Activated effector memory CD4-positive, alpha-beta T cell treated with anti-CD3 and anti-CD28 coated beads, Interleukin-2, amount 50 U/mL, for 16 hours (primary cell): ENCODE measurements around the gene PRKD1.
"Not testable (repeated sequence)": the region's sequence is repeated elsewhere in the genome, so short reads cannot be mapped to it uniquely, and the experiment has no call there.

Experiments used
- DNase-seq: peaks from one replicate; pipeline ENCODE4 v3.0.0-alpha.2; 2020

Gene PRKD1

DNA sequence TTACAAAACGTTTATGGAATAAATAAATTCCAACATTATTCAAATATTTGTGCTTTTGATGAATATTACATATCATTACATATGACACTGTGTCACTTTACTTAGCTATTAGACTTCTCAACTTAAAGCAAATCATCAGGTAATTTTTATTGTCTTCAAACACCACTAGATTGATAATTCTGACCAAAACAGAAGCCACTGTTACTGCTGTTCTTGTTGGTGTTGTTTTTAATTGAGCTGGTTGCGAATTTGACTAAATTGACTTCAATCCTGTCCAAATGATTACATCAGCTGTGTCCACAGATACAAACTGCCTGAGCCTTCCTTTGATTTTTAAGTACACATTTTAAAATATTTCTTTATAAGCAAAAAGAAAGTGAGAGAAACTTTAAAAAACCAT is 29.2 kb downstream of the PRKD1 start:
- no peak for DNase-seq

DNA sequence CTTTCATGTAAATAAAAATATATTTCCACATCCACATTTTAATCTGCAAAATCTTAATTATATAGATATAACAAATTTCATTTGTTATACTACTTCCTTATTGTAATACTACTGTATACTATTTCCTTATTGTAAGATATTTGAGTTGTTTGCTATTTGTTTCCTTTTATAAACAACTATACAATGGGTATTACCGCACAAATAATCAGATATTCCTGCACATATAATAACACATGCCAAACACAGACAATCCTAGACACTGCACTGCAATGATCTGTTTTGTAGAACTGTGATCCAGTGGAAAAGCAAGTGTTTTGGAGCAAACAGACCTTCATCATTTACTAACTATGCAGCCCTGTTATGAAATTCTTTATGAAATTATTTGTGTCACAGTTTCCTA is 30.5 kb downstream of the PRKD1 start:
- DNase-seq: no peak

DNA sequence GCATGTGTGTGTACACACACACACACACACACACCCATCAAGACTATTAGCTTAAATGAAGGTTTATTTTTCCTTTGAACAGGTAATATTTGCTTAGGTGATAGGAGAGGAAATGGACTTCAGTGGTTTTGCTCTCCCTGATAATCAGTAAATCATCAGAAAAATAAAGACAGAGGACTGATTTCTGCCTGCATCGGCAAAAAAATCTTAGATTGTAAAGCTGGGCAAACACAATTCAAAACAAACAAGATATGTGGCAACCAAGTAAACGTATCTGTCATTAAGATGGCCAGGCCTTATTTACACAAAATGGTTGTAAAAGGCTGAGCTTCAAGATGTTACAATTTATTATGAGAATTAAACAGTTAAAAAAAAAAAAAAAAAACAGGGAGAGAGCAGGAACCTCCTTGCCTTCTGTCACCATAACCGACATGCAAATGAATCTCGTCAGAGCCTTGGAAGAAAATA is 31.3 kb downstream of the PRKD1 start:
- no peak for DNase-seq

DNA sequence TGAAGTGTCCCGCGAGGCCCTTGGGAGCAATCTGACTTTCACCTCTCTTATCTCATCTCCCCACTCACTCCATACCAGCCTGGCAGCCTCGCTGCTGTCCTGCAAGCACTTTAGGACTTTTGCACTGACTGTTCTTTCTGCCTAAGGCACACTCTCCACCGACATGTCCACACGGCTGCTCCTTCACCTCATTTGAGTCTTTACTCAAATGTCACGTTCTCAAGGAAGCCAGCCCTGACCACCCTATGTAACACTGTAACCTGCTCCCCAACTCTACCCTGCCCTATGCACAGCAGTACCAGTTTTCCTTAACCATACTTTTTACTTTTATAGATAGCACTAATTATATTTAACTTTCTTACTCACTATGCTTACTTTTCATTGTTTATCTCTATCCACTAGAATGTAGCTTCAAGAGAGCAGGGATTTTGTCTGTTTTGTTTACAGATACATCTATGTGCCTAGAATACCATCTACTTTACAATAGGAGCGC is 32.0 kb downstream of the PRKD1 start:
- DNase-seq: no peak

DNA sequence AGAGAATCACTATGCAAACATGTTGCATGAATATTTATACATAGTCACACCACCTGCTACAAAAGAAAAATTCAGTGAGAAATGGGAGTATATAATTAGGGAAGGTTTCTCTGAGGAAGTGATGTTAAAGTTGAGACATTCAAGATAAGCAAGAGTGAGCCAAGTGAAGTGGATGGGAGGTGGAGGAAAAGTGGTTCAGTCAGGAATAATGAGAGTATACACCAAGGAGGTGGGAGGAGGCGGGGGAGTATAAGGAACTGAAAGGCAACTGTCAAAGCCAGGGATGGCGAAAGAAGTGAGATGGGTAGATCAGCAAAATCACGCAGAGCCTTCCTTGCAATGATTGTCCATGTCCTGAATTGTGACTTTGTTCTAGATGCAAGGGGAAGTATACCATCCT is 33.7 kb downstream of the PRKD1 start:
- DNase-seq: no peak

DNA sequence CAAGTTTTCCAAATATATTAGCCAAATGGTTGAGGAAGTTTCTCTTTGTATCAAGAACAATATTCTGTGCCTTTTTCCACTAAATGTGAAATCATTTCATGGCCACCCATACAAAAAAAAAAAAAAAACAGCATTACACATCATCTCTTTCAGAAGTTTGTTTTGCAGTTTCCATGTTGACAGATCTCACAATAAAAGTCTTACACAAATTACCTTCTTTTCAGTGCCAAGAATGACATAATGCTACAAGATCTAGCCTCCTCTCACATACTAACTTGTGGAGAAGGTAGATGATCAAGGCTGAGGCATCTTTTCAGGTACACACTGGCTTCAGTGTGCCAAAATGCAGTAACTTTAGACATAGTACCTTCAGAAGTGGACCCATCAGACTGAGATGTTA is 35.3 kb downstream of the PRKD1 start:
- DNase-seq: no peak

DNA sequence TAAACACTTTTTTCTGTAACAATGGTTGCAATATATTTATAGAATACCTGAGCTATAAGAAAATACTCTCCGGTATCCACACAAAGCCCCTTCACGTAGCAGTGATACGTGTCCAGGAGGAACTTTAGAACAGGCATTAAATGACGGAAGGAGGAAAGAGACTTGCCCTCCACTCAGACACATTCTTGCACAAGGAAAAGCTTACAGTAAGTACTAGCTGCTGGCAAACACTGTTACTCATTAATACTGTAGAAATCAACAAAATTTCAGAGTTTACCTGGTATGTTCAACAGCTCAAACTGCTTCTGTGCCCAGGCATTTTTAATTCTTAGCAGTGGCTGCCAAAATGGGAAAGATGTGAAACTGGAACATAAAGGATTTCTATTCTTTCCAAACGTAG is 41.7 kb downstream of the PRKD1 start:
- DNase-seq: no peak

DNA sequence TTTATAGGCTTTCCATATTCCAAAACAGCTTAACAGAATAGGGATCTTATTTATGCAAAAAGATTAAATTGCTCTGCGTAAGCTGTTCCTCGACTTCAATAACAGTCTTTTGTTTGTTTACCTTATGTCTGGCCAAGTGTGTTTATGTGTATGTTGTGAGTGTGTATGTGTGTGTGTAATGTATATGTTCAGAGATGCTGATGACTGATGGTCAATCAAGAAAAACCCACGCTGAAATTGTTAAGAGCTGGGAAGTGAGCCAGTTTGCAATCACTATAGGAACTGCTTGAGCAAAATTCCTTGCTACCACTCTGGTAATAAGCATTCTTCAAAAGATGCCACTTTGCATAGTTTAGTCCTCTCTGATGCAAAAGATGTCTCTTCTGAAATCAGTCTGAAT is 59.6 kb downstream of the PRKD1 start:
- DNase-seq: no peak

DNA sequence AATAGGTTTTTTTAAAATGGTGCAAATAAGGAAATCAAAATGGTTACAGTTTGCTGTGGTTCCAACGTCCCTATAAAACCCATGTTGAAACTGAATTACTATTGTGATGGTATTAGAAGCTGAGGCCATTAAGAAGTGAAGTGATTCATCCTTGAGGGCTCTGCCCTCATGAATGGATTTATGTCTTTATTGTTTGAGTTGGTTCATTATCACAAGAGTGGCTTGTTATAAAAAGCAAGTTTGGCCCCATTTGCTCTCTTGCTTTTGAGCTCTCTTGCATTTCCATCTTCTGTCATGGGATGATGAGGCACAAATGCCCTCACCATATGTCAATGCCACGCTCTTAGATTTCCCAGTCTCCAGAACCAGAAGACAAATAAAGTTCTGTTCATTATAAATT is 62.3 kb downstream of the PRKD1 start:
- no peak for DNase-seq

DNA sequence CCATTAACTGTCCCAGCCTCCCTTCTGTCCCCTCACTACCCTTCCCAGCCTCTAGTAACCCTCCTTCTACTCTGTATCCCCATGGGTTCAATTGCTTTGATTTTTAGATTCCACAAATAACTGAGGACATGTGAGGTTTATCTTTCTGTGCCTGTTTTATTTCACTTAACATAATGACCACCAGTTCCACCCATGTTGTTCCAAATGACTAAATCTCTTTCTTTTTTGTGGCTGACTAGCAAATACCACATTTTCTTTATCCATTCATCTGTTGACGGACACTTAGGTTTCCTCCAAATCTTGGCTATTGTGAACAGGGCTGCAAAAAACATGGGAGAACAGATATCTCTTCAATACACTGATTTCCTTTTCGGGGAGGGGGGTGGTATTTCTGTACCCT is 65.7 kb downstream of the PRKD1 start:
- no peak for DNase-seq

DNA sequence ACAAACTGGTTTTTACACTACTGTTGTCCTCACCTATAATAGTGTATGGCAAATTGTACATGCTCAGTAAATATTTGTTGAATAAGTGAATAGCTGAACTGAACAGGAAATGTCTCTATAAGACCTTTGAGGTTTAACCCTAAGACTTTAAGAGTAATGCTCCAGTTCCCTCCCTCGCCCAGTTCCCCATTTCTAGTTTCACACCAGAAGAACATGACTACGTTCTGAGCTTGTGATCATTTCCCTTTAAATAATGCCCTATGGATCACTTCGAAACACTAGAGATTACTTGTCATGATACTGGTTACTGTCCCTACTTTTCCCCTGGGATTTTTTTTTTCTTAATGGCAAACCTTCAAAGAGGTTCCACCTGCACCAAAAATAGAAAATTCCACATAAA is 69.3 kb downstream of the PRKD1 start:
- no peak for DNase-seq

DNA sequence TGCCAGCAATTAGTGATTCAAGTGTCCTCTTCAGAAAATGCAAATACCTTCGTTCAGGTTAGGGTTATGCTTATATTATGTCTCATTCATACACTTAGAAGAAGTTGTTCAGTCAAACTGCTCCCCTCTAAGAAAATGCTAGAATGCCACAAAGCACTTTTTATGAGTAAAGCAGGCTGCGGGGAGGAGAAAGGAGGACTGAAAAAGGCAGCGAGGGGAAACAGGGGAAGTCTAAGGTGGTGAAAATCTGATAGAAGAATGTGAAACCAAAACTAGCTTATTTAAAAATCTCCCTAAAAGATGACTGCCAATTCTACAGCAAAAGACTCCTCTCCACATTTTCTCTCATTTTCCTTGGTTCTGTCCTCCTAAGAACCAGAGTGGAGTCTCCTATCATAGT is 70.1 kb downstream of the PRKD1 start:
- DNase-seq: no peak

DNA sequence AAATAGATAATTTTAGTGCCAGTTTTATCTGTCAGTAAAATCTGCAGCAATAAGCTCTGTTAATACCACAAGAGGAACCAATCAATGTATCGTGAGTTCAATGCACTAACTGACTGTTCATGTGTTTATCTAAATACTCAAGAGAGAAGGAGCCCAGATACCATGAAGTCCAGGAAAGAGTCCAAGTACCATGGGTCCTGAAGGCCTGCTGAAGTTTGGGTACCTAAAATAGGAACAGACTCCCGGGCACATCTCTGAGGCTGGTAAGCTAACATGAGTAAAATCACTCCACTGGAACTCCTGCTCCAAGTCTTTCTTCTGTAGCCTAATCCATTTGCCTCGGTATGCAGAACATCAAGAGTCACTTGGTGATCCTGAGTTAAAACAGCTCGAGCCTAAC is 71.1 kb downstream of the PRKD1 start:
- no peak for DNase-seq

DNA sequence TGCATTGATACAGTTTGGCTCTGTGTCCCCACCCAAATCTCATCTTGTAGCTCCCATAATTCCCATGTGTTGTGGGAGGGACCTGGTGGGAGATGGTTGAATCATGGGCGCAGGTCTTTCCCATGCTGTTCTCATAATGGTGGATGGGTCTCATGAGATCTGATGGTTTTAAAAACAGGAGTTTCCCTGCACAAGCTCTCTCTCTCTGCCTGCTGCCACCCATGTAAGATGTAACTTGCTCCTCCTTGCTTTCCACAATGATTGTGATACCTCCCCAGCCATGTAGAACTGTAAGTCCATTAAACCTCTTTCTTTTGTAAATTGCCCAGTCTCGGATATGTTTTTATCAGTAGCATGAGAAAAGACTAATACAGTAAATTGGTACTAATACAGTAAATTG is 74.0 kb downstream of the PRKD1 start:
- DNase-seq: not testable (repeated sequence)

DNA sequence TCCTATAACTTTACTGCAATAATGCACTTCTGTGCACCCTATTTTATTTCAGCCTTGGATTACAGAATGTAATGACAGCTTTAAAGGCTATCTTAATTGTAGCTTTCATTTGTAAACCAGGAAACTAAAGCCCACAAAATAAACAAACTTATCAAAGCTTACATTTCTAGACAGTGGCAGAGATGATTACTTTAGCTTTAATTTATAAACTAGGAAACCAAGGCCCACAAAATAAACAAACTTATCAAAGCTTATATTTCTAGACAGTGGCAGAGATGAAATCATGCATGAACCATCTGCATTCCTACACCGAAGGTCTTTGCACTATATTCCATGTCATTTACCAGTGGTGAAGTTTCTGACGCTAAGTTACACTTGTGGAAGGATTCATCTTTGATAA is 74.4 kb downstream of the PRKD1 start:
- DNase-seq: no peak

DNA sequence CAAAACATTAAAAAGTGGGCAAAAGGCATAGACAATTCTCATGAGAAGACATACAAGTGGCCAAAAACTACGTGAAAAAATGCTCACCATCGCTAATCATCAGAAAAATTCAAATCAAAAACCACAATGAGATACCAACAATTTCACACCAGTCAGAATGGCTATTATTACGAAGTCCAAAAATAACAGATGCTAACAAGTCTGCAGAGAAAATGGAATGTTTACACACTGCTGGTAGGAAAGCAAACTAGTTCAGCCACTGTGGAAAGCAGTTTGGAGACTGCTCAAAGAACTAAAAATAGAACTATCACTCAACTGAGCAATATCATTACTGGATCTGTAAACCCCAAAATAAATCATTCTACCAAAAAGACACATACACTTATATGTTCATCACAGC is 76.2 kb downstream of the PRKD1 start:
- DNase-seq: no peak

DNA sequence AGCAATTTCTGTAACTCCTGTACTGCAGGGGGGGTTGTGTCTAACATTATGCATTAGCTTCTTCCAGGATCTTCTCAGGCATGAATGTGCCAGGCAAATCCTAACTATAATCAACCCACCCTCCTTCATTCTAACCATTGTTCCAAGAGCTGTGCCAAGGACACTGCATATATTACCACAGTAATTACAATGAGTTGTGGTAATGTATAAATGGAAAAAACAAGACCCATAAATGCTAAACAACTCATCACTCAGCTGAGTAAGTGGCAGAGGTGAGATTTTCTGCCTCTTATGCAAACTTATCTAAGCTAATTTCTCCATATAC is 80.6 kb downstream of the PRKD1 start:
- no peak for DNase-seq

DNA sequence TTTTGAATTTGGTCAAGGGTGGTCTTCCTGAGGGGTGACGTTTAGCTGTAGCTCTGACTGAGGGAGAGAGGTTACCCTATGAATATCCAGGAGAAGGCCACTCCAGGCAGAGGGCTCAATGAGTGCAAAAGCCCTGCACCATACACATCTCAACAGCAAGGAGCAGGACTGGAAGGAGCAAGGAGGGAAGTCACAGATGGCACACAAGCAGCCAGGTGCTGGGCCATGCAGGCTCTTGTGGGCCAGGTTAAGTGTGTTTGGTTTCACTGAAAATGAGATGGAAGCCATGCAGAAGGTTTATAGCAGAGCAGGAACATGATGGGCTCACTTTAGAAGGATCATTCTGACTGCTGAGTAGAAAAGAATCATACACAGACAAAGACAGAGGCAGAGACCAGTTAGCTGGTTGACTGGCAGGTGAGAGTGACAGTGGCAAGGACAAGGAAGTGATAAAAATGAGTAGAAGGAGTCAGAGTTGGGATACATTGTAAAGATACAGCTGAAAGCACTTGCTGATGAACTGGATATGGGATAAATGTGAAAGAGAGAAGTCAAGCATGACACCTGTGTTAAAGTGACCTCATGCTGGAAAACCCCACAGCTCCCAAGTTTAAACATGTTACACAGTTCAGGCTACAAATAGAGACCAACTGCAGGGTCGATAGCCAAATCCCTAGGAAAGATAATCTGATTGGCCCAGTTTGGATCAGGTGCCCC is 81.2 kb downstream of the PRKD1 start:
- no peak for DNase-seq

DNA sequence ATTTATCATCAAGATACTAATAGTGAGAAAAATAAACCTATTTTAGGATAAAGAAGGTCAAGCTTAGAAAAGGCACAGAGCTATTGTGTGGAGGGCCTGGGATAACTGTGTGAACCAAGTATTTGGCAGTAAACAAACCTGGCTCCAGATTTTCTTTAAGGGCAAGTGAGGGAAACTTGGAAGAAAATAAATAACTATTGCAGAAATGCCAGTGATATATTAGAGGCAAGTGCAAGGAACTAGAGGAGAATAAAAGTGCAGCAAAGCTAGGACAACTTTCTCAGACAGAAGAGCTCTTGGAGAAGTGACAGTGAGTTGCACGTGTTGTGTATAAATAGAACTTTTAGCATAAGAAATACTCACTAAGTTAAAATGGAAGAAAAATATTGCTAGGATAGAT is 83.7 kb downstream of the PRKD1 start:
- DNase-seq: no peak

DNA sequence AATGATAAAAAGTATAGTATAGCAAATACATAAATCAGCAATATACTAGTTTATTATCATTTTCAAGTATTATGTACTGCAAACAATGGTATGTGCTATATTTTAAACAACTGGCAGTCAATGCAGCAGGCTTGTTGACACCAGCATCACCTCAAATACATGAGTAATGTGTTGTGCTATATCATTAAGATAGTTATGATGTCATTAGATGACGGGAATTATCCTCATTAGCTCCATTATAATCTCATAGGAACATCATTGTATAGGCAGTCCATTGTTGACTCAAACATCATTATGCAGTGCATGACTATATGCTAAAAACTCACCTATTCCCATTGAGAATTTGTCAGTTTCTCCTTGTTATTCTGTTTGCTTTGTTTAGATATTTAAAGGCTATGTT is 85.4 kb downstream of the PRKD1 start:
- DNase-seq: no peak

DNA sequence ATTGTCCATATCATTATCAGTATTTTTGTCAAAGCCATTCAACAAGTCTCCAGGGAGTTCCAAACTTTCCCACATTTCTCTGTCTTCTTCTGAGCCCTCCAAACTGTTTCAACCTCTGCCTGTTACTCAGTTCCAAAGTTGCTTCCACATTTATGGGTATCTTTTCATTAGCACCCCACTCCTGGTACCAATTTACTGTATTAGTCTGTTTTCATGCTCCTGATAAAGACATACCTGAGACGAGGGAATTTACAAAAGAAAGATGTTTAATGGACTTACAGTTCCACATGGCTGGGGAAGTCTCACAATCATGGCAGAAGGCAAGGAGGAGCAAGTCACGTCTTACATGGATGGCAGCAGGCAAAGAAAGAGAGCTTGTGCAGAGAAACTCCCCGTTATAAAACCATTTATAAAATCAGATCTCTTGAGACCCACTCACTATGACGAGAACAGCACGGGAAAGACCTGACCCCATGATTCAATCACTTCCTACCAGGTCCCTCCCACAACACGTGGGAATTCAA is 87.2 kb downstream of the PRKD1 start:
- DNase-seq: not testable (repeated sequence)

DNA sequence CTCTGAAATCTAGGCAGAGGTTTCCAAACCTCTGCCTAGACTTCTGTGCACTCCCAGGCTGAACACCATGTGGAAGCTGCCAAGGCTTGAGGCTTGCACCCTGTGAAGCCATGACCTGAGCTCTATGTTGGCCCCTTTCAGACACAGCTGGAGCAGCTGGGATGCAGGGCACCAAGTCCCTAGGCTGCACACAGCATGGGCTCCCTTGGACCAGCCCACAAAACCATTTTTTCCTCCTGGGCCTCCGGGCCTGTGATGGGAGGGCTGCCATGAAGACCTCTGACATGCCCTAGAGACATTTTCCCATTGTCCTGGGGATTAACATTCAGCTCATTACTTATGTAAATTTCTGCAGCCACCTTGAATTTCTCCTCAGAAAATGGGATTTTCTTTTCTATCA is 88.0 kb downstream of the PRKD1 start:
- DNase-seq: not testable (repeated sequence)

DNA sequence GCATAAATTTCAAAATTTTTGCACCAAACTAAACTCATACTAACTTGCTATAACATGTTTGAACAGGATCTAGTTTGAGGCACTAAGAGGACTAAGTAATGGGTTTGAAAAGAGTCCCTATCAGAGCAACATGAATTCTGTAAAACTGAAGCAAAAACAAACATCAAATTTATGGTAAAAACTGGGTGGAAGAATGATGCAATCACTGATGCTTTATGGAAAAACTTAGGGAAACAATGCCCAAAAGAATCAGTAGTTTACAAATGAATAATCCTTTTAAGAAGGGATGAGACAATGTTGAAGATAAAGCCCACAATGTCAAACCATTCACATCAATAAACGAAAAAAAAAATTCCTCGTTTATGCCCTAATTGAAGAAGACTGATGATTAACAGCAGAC is 88.9 kb downstream of the PRKD1 start:
- DNase-seq: no peak

DNA sequence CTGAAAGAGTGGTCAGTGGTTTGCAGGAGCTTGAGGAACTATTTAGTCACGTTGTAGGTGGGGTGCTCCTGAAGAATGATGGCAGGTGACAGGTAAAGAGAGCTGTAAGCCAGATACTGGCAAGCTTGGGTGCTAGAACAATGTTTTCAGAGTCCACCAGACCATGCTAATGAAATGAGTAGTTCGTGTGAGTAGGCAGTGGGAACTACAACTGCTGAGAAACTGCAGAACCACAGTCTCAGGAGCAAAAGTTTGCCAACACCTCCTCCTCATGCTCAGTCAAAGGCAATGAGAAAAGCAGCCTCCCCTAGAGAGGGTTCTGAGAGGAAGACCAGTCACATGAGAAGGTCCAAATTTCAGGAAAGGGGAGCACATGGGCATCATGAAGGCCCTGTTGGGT is 91.3 kb downstream of the PRKD1 start:
- DNase-seq: no peak

DNA sequence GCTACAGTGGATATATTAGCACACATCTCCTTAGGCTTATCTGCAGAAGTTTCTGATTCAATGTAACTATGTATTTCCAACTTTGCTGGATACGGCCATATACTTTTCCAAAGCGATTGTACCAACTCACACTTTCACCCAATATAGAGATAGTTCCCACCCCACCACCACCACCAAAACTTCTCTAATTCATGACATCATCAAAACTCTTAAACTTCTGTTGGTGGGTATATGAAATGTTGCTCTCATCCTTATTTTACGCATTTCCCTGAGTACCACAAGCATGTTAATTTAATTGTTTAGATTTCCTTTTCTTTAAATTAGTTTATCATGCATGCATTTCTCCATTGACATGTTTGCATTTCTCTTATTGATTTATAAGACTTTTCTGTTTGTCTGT is 95.6 kb downstream of the PRKD1 start:
- no peak for DNase-seq
